ENCODE data around the gene PDE7B.

DNA sequence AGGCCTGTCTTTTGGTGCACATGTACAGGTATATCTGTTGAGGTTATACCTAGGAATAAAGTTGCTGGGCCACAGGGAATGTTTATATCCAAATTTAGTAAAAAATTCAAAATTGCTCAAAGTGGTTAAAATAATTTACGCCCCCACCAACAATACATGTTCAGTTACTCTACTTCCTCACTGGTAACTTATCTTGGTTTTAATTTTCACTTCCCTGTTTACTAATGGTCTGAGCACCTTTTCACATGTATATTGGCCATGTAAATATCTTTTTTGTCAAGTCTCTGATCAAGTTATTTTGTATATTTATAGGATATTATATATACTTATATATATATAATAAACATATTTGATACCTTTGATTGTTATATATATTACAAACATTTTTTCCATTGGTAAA, 9.7 kb downstream of the PDE7B start:
- TF ChIP-seq, protein P1, sequence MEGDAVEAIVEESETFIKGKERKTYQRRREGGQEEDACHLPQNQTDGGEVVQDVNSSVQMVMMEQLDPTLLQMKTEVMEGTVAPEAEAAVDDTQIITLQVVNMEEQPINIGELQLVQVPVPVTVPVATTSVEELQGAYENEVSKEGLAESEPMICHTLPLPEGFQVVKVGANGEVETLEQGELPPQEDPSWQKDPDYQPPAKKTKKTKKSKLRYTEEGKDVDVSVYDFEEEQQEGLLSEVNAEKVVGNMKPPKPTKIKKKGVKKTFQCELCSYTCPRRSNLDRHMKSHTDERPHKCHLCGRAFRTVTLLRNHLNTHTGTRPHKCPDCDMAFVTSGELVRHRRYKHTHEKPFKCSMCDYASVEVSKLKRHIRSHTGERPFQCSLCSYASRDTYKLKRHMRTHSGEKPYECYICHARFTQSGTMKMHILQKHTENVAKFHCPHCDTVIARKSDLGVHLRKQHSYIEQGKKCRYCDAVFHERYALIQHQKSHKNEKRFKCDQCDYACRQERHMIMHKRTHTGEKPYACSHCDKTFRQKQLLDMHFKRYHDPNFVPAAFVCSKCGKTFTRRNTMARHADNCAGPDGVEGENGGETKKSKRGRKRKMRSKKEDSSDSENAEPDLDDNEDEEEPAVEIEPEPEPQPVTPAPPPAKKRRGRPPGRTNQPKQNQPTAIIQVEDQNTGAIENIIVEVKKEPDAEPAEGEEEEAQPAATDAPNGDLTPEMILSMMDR (tag by site-specific recombination; IDR thresholded peaks at IDR 0.05): no peak
- TF ChIP-seq REPIN1 (tag by site-specific recombination; IDR thresholded peaks at IDR 0.05; ENCODE audit: low read depth) (no peak), ZNF335 (tag by site-specific recombination; conservative IDR thresholded peaks at IDR 0.05) (no peak), ZNF629 (tag by site-specific recombination; IDR thresholded peaks at IDR 0.05) (no peak), ZNF660 (tag by site-specific recombination; IDR thresholded peaks at IDR 0.05) (no peak), ZNF169 (tag by site-specific recombination; IDR thresholded peaks at IDR 0.05) (no peak), ZNF621 (tag by site-specific recombination; IDR thresholded peaks at IDR 0.05) (no peak), ZSCAN5A (tag by site-specific recombination; IDR thresholded peaks at IDR 0.05) (no peak), ZBTB7A (tag by site-specific recombination; IDR thresholded peaks at IDR 0.05; ENCODE audit: low read depth) (no peak)
- TF ChIP-seq, protein P2, sequence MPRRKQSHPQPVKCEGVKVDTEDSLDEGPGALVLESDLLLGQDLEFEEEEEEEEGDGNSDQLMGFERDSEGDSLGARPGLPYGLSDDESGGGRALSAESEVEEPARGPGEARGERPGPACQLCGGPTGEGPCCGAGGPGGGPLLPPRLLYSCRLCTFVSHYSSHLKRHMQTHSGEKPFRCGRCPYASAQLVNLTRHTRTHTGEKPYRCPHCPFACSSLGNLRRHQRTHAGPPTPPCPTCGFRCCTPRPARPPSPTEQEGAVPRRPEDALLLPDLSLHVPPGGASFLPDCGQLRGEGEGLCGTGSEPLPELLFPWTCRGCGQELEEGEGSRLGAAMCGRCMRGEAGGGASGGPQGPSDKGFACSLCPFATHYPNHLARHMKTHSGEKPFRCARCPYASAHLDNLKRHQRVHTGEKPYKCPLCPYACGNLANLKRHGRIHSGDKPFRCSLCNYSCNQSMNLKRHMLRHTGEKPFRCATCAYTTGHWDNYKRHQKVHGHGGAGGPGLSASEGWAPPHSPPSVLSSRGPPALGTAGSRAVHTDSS (tag by site-specific recombination; IDR thresholded peaks at IDR 0.05): no peak

Measured in HEK293 (cell line).